IPS-NIHi7 (cell line): Measurements from ENCODE around the gene USP32.
"Not testable (repeated sequence)": the region's sequence is repeated elsewhere in the genome, so short reads cannot be mapped to it uniquely, and the experiment has no call there.

Experiments used
- DNase-seq: peaks from one replicate; pipeline ENCODE4 v3.0.0; 2012; ENCODE audit warnings: mixed read lengths; ENCODE audit errors: extremely low spot score

The USP32 gene

DNA sequence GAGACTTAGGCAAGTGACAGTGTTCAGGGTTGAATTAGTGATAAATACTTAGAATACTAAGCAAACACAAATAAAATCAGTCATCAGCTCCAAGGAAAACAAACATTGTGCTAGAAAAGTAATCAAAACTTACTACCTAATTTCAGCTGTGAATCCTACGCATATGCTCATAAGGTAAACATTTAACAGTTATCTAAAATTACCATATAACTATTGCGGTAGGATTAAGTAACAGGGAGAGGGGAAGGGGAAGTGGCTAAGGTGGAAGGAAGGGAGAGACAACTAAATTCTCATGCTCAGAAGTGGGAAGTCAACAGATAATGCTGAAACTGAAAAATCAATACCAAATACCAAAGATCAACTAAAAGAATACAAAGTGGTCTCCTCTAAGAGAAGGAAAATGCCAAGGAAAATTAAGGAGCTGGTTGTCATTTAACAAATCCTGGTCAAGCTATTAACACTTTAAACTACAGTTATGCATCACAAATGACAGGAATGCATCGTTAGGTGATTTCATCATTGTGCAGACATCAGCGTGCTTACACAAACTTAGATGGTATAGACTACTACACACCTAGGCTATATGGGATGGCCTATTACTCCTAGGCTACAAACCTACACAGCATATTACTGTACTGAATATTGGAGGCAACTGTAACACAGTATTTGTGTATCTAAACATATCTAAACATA, 20.0 kb downstream of the USP32 start:
- no peak for DNase-seq

DNA sequence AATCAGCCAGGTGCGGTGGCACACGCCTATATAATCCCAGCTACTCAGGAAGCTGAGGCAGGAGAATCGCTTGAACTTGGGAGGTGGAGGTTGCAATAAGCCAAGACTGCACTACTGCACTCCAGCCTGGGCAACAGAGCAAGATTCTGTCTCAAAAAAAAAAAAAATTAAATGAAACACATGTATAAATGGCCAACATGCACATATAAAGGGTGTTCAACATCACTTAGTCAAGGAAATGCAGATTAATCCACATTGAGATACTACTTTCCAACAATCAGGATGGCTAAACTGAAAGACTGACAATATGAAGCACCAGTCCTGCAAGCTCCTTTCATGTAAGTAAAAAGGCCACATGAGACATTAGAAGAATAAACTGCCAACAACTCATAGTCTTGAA, 20.5 kb downstream of the USP32 start:
- no peak for DNase-seq

DNA sequence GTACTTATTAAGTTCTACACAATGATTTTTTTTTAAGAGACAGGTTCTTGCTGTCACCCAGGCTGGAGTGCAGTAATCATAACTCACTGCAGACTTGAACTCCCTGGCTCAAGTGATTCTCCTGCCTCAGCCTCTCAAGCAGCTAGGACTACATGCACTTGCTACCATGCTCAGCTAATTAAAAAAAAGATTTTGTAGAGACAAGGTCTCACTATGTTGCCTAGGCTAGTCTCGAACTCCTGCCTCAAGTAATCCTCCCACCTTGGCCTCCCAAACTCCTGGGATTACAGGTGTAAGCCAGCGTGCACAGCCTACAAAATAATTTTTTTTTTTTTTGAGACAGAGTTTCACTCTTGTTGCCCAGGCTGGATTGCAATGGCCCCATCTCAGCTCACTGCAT, 22.2 kb downstream of the USP32 start:
- DNase-seq = no peak

DNA sequence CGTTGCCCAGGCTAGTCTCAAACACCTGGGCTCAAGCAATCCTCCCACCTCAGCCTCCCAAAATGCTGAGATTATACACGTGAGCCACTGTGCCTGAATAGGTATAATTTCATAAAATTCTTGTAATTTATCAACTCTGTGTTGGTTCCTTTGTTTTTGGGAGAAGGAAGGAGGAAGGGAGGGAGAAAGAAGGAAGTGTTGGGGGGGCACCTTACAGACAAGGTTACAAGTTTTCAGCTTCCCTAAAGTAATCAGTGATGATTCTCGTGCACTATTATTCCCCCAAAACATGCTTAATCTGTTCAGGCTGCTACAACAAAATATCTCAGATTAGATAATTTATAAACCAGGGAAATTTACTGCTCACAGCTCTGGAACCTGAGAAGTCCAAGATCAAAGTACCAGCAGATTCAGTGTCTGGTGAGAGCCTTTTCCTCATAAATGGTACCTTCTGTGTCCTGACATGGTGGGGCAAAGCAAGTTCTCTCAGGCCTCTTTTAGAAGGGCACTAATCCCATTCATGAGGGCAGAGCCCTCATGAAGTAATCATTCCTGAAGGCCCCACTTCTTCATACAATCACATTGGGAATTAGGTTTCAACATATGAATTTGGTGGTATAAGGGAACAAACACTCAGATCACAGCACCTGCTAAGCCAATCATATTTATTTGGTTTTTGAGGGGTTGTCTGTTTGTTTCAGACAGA, 28.1 kb downstream of the USP32 start:
- no peak for DNase-seq

DNA sequence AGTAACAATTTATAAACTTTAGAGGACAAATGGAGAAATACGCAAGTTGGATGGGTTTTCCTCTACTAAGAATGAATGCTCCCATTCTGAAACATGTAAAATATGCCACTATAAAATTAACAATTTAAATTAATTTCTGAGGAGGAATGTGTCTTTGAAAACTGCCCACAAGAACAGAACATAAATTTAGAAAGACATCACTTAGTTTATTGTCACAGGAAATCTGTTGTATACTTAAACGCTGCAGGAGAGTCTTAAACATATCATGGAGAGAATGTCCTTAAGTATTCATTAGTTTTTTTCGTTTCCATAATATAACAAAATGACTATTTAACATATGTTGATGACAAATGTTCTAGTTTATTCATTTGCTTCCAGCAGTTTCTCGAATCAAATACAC, 29.6 kb downstream of the USP32 start:
- no peak for DNase-seq

DNA sequence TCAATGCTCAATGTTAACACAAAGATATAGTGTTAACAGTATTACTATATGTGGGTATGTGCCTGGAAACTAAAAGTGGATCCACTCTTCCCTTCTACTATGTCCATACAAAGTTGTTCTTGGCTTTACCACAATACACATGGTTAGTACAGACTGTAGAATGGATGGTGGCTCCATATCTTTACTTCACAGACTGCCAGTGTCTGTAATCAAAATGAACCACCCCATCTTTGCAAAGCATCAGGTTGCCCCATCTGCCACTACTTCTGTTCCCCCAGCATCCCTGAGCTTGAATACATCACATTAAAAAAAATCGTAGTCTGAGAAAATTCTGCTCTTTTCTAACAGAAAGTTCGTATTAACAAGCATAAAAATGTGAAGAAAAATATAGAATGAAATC, 30.0 kb downstream of the USP32 start:
- no peak for DNase-seq

DNA sequence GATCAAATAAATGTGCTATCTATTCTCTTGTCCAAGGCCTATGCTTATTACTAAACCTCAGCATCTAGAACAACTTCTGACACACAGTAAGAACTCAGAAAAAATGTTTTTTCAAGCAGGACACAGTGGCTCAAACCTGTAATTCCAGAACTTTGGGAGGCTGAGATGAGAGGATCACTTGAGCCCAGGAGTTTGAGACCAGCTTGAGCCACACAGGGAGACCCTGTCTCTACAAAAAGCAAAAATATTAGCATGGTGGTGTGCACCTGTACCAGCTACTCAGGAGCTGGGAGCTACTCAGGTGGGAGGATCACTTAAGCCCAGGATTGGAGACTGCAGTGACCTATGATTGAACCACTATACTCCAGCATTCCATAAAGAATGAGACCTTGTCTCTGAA, 32.5 kb downstream of the USP32 start:
- DNase-seq = no peak

DNA sequence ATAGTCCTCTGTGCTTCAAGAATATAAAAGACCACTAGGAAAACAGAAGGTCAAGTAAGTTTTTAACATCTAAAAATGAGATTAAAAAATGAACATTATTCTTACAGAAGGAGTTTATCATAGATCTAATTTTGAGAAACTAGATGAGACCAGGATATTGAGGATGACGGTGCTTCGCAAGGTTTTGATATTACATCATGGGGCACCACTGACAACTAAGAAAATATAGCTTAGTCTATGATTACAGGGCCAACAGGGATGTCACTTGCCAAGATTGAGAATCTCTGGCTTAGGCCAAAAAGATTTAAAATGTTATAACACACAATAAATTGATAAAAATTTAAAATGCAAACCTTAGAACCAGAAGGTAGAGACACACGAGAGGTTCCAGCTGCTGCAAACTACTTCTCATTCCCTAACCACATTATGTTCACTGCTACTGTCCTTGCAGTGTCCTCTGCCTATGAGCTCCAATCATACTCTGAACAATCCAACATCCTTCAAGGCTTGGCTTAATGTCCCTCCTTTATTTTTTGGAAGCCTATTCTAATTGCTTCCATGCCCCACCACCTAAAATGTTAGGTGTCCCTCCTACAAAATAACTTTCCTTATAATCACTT, 33.2 kb downstream of the USP32 start:
- DNase-seq = no peak

DNA sequence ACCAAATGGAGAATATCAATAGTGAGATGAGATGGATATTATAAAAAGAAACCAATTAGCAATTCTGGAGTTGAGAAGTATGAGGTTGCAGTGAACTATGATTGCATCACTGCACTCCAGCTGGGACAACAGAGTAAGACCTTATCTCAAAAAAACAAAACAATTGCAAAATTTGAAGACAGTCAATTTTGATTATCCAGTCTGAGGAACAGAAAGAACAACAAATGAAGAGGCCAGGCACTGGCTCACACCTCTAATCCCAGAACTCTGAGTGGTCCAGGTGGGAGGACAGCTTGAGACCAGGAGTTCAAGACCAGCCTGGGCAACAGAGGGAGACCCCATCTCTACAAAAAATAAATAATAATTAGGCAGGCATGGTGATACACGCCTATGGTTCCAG, 35.0 kb downstream of the USP32 start:
- DNase-seq = no peak

DNA sequence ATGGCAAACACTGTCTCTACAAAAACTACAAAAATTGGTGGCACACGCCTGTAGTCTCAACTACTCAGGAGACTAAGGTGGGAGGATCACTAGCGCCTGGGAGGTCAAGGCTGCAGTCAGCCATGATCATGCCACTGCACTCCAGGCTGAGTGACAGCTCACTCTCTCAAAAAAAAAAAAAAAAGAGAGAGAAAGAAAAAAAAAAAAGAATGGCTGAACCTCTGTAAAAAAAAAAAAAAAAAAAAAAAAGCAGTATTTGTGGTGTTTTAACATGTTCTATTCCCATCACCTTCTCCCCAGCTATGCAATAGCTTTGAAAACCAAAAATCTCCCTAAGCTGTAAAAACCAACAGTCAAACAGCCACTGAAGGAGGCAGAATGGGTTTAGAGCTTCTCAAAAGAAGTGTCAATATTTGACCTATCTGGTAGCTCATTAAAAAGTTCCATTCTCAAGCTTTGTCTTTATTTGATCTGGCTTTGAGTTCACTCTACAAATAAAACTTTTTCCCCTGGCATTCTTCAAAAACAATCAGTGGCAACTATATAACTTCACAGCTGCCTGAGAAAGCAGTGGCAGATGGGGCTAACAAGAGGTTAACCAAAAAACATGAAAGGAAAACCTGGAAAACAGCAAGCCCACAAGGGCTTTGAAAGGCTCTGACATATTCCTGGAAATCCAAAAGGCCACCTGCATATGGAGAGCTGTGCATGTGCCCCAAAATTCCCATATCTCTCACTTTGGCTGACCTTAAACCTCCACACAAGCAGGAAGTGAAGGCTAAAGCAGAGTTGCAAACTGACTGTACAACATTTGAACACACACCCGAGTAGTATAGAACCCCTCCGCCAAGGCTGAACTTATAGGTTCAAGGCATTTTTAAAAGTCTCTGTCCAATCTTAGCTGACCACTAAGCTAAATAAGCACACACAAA, 36.0 kb downstream of the USP32 start:
- DNase-seq = no peak

DNA sequence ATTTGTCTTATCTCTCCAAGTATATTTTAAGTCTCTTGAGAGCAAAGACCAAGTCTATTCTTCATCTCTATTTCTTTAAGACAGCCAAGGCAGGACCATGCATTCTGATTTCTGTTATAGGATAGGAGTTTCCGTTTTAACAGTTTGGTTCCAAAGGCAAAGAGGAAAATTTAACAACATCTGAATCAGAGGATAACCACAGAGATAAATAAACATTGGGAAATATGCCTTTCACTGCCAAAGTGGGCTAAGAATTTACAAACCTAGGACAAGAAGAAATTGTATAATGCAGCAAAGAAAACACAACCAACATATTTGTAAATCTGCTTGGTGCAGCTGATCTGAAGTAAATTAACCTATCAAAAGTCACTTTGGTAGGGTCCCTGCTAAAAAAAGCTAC, 37.7 kb downstream of the USP32 start:
- no peak for DNase-seq

DNA sequence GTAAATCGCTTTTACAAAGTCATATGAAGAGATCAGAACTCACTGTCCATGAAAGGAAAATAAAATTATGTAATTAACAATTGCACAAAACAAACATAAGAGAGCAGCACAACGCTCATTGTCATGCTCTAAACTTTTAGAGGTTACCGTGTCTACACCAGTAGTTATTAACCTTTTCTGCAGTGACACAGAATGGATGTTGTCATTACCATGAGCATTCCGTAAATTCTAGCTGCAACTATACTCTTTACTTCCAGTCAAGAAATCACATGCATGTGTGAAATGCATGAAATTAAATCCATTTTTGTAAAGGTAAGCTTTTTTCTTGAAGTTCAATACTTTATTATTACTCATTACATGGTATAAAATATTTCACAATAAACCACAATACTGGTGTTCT, 38.2 kb downstream of the USP32 start:
- DNase-seq = no peak

DNA sequence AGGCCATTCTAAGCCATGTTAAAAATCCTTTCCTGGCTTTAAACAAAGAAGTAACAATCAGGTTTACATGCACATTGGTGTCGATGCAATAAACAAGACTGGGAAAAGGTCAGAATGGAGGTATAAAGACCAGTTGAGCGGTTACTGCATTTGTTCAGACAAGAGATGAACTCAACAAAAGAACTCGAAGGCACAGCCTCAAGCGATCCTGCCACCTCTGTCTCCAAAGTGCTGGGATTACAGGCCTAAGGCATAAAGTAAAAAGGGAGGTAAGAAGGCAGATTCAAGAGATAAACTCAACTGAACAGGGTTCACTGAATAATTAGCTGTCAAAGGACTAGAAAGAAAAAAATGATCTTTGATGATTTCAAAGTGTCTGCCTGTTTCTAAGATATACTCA, 39.4 kb downstream of the USP32 start:
- no peak for DNase-seq

DNA sequence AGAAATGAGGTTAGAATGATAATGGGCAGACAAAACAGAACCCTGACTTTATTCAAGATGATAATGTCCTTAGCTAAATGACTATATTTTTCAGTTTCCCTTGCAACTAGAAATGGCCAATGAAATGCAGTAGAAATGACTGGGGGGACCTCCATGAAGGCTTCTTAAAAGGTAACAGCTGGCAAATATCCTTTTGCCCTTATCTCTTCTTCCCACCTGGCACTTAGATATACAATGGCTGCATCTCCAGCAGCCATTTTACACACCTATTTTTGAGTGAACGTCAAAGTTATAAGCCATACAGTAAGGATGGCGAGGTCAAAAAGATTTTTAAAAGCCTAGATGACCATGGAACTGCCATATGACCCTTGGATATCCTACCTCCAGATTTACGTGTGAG, 39.9 kb downstream of the USP32 start:
- DNase-seq = no peak

DNA sequence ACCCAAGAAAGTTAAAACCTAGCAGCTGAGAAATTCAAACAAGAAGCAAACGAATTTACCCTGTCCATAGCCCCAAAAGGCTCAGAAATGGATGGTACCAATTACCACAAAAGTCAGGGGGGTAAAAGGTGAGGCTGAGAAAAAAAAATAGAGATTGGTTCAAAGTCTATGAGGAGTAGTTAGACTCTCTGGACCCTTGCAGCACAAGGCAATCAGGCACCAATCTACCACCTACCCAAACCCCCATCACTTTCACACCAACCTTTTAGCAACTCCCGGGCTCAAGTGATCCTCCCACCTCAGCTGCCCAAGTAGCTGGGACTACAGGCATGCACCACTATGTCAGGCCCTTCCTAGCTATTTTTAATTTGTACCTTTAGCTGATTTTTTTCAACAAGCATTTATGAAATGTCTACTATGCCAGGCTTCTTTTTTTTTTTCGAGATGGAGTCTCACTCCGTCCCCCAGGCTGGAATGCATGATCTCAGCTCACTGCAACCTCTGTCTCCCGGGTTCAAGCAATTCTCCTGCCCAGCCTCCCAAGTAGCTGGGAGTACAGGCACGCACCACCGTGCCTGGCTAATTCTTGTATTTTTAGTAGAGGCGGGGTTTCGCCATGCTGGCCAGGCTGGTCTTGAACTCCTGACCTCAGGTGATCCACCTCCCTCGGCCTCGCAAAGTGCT, 40.8 kb downstream of the USP32 start:
- no peak for DNase-seq

DNA sequence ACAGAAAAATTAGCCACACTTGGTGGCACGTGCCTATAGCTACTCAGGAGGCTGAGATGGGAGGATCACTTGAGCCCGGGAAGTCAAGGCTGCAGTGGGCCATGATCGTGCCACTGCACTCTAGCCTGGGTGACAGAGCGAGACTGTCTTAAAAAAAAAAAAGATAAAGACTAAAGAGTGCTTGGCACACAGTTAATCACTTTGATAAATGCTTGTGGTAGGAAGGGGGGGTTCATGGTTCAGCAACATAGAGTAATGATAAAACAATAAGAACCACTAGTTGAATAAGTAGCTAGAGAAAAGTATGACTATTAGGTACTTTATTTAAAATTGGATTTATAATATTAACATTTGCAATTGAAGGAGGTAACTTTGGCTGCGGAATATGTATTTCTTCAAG, 43.3 kb downstream of the USP32 start:
- no peak for DNase-seq

DNA sequence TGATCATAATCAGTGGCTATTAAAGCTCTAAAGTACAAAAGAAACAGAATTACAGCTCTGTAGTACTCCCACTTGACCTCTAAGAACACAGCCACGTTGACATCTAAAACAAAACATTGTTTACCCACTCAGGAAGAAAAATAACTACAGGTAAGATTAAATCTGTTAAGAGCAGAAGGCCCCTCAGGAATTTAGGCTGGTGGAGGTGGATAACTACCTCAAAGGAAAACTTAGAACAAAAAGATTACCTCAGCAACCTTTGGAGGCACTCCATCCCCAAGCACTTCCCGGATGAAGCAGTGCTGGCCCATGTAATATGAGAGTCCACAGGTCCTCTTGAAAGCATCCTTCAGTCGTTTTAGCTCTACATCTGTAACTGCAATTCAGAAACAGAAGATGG, 46.7 kb downstream of the USP32 start:
- DNase-seq = no peak

DNA sequence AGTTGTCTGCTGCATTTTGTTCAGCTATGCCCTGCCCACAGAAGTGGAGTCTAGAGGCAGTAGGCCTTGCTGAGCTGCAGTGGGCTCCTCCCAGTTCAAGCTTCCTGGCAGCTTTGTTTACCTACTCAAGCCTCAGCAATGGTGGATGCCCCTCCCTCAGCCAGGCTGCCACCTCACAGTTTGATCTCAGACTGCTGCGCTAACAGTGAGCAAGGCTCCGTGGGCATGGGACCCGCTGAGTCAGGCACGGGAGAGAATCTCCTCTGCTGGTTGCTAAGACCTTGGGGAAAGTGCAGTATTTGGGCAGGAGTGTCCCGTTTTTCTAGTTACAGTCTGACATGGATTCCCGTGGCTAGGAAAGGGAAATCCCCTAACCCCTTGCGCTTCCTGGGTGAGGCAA, 49.4 kb downstream of the USP32 start:
- DNase-seq = not testable (repeated sequence)

DNA sequence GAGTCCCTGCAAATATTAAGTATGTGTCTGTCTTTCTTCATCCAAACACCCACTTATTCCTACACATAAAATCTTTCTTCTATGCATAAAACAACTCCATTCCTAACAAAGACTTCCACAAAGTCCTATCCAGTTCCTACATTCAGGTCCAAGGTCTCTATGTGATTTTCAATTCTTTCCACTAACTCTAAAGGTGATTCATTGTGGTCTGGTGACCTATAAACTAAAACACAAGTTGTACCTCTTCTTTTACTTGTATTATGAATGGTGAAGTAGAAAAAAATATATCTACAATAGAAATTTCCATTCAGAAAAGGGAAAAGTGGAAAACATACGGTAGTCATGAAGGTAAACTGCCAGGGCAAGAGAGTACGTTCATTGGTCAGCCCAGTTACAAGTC, 56.6 kb downstream of the USP32 start:
- DNase-seq = no peak

DNA sequence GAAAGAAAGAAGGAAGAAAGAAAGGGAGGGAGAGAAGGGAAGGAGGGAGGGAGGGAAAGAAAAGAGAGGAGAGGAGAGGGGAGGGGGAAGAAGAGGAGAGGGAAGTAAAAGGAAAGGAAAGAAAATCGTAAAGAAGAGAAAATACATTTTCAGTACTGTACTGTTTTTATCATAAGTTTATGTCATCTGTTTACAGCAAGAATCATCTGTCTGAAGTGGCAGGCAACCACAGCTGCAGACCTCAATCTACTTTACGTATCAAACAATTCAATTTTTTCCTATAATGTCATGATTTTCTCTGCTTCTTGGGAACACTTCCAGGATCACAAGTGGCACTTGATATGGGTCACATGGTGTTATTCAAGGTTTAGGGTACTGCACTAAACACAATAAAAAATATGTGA, 58.3 kb downstream of the USP32 start:
- no peak for DNase-seq

DNA sequence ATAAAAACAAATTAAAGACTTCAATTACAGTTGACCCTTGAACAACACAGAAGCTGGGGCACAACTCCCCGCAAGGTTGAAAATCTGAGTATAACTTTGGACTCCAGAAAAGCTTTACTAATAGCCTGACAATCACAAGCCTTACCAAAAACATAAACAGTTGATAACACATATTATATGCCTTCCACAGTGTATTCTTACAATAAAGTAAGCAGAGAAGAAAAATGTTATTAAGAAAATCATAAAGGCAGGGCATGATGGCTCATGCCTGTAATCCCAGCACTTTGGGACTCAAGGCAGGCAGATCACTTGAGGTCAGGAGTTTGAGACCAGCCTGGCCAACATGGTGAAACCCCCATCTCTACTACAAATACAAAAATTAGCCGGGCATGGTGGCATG, 58.9 kb downstream of the USP32 start:
- DNase-seq = not testable (repeated sequence)

DNA sequence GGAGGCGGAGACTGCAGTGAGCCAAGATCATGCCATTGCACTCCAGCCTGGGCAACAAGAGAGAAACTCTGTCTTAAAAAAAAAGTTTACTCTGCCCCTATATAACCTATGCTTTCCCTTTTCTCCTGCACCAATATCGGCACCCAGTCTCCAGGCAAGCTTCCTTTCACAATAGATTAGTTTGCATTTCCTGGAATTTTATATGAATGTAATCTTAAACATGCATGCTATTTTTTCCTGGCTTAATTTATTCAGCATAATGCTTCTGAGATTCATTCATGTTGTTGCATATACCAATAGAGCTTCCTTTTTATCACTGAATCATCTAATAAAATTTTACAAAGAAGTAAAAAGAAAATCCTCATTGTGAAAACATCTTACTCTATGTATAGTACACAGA, 59.4 kb downstream of the USP32 start:
- no peak for DNase-seq
